HG02973 (cell line): ENCODE data around the gene FN1.
"Not testable (repeated sequence)": the region's sequence is repeated elsewhere in the genome, so short reads cannot be mapped to it uniquely, and the experiment has no call there.

Experiments used
- ATAC-seq: cut with Tn5 transposase; IDR thresholded peaks from one replicate; pipeline ENCODE4 v1.9.1; 2021; ENCODE audit warnings: moderate library complexity; ENCODE audit not compliant: unreplicated experiment

Gene FN1

GRCh38 chr2:215356334-215356947 lies 79.4 kb downstream of the FN1 start:
- no peak for ATAC-seq

- ATAC-seq, result no peak
Observed at GRCh38 chr2:215355801-215356200, 80.1 kb downstream of the FN1 start.

- ATAC-seq, result no peak
Observed at GRCh38 chr2:215354771-215355695, 80.8 kb downstream of the FN1 start.

DNA sequence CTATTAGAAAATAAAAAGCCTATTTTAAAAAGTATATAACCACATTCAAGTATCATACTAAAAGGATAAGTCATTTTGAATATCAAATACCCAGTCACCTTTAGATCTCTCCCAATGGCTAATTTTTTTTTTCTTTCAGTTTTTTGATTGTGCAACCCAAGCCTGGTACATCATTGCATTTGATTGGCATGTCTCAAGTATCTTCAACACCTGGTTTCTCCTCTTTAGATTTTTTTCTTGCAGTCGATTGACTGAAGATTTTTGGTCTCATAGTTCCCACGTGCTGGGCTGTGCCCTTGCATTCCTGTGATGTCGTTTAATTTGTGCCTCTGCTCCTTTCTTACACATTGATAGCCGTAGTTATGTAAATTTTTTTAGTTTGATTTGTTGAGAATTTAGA lies 83.3 kb downstream of the FN1 start:
- no peak for ATAC-seq

GRCh38 chr2:215347878-215348277 lies 88.0 kb downstream of the FN1 start:
- no peak for ATAC-seq

DNA sequence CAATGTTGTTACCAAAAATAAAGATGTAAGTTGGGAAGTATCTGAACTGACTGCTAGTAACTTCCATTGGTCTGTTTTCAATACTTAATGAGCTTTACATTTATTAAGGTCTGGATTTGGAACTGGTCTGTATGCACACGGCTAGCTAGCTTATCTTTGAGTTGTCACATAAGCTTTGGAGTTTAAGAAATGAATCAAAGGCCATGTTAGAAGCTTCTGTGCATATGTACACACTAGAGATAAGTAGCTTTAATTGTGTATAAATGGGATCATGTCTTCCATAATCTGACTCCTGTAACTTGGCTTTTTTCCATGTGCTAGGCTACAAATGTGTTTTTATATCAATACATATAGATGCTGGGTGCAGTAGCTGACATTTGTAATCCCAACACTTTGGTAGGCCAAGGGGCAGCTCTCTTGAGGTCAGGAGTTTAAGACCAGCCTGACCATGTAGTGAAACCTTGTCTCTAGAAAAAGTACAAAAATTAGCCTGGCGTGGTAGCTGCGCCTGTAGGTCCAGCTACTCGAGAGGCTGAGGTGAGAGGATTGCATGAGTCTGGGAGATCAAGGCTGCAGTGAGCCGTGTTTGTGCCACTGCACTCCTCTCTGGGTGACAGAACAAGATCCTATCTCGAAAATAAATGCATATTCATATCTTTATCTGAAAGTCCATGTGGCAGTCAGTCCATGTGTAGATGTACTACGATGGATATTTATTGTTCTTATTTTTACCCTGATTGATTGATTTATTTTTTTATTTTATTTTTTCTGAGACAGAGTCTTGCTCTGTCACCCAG lies 96.8 kb downstream of the FN1 start:
- no peak for ATAC-seq

DNA sequence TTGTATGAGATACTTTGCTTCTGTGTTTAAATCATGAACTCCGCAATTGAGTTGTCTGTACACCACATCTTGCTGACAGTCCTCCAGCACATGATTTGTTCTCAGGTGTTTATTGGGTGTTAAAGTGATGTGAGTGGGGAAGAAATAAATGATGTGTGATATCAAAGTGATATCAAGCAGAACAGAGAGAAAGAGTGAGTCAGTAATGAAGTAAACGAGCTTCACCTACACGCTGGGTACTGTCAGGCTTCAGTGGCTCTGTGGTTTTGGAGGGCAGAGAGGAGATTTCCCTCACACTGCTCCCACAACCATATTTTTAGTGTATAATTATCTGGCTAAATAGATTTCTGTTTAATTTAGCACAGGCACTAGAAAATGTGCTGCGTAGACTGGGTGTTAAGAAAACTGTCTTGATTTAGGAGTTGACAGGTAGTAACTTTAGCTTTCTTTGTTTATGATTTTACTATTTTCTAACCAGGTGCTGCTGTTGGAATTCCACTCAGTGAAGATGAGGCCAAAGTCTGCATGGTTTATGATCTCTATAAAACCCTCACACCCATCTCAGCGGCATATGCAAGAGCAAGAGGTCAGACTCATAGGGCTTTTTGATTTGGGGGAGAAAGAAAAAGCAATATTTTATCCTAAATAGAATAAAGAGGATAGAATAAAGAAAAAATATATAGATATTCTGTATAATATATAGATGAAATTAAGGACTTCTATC lies 102.8 kb downstream of the FN1 start:
- ATAC-seq, result no peak

DNA sequence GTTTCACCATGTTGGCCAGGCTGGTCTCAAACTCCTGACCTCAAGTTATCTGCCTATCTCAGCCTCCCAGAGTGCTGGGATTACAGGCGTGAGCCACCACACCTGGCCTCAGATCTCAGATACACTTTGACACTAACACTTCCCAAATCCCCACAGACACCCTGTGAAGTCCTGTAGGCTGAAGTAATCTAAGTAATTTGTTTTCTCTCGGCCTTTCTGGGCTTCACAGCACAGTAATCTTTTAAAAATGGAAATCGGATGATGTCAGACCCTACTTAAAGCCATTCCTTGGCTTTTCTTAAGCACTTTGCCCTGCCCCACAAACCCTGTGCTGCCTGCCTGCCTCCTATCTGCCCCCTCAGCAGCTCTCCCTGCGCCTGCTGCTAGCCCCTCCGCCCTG lies 107.8 kb downstream of the FN1 start:
- ATAC-seq, result no peak

DNA sequence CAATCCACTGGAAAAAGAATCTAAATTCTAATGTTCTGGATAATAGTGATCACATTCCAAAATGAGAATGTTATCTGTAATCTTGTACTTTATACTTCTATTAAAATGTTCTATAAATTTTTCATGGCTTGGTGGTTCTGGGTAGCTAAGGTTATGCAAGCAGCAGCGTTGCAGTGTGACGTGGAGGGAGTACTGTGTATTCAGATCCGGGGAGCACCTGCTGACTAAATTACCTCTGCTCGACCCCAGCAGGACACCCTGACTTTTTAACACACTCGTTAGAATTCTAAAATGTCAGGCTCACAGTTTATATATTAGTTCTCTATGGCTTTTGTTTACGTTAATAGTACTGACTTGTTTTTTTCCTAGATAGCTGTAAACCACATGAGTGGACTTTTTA lies 111.1 kb downstream of the FN1 start:
- no peak for ATAC-seq

DNA sequence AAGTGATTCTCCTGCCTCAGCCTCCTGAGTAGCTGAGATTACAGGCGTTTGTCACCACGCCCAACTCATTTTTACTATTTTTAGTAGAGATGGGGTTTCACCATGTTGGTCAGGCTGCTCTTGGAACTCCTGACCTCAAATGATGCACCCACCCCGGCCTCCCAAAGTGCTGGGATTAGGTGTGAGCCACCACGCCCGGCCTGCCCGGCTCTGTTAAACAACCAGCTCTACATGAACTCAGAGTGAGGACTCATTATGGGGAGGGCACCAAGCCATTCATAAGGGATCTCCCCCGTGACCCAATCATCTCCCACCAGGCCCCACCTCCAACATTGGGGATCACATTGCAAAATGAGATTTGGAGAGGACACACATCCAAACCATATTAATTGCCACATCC lies 115.2 kb downstream of the FN1 start:
- ATAC-seq, result no peak

GRCh38 chr2:215320102-215320501 lies 115.8 kb downstream of the FN1 start:
- ATAC-seq, result no peak

GRCh38 chr2:215319500-215319899 lies 116.4 kb downstream of the FN1 start:
- no peak for ATAC-seq

DNA sequence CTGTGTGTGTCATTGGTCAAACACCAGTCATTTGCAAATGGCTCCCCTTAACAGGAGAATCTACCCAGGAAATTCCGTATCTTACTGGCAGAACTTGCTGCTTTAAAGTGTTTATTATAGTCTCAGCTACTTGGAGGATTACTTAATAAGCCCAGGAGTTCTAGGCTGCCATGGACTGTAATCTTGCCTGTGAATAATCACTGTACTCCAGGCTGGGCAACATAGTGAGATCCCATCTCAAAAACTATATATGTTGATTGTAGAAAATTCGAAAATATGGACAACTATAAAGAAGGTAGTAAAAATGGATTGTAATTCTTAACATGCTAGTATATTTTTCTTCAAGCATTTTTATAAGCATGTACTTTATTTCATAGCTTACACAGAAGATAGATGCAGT lies 119.5 kb downstream of the FN1 start:
- no peak for ATAC-seq

DNA sequence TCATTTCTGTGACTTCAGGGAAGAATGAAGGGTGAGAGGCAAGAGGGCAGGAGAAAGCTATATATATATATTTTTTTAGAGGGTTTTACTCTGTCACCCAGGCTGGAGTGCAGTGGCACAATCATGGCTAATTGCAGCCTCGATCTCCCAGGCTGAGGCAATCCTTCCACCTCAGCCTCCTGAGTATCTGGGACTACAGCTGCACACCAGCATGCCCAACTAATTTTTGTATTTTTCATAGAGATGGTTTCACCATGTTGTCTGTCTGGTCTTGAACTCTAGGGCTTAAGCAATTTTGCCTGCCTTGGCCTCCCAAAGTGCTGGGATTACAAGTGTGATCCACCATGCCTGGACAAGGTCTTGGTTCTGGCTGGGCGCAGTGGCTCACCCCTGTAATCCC lies 120.6 kb downstream of the FN1 start:
- ATAC-seq, result no peak

GRCh38 chr2:215314896-215315295 lies 121.0 kb downstream of the FN1 start:
- no peak for ATAC-seq

DNA sequence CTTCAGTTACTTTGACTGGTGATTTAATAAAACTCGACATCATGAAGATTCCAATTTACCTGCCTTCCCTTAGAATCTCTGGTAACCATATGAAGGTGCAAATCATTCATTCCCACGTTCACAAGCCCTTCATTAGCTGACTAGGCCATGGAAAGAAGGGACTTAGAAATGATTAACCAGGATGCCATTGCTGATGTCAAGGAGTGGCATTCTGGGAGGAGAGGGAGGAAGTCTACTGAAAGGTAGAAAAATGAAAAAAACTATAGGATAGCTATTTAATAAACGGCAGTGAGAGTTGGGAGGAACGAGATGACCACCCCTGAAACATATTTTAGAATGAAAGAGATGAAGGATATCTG lies 122.6 kb downstream of the FN1 start:
- no peak for ATAC-seq

- ATAC-seq, result peak; percentile 99
Observed at GRCh38 chr2:215311625-215312396, 124.1 kb downstream of the FN1 start, which contains the start of gene ATIC. Gene ATIC (plus strand): TSS chr2:215312059. CDS start chr2:215312143, 84 bp downstream.

GRCh38 chr2:215311259-215311624 lies 124.6 kb downstream of the FN1 start:
- ATAC-seq, result not testable (repeated sequence)
